ENCODE results near the gene NPL.

Gene NPL

GRCh38 chr1:182823220-182823619 is 33.6 kb downstream of the NPL start:
- peak in 1 of 3 donors; percentile 12 for DNase-seq

- DNase-seq = no peak
These were observed 37.3 kb downstream of the NPL start for GRCh38 chr1:182826892-182827291.

- no peak for DNase-seq
These were observed 39.8 kb downstream of the NPL start for GRCh38 chr1:182829285-182829932.

- DNase-seq = no peak
These were observed 43.7 kb downstream of the NPL start for GRCh38 chr1:182833271-182833670.

GRCh38 chr1:182834326-182834725 is 44.8 kb downstream of the NPL start:
- no peak for DNase-seq

GRCh38 chr1:182835806-182836205 is 46.2 kb downstream of the NPL start:
- no peak for DNase-seq

- peak; percentile 91 to 96 (median 96) for DNase-seq
These were observed 49.9 kb downstream of the NPL start, which contains the start of gene DHX9 for GRCh38 chr1:182839209-182840066. Gene DHX9, plus strand, starts transcription at chr1:182839347. Its CDS starts 3,220 bp downstream, at chr1:182842567.

GRCh38 chr1:182841368-182841988 is 51.9 kb downstream of the NPL start:
- peak; percentile 7 to 52 (median 37) for DNase-seq

GRCh38 chr1:182842265-182842664 is 52.7 kb downstream of the NPL start:
- no peak for DNase-seq

- DNase-seq = no peak
These were observed 55.8 kb downstream of the NPL start for GRCh38 chr1:182845379-182845778.

GRCh38 chr1:182845894-182846293 is 56.3 kb downstream of the NPL start:
- DNase-seq = no peak

- DNase-seq = no peak
These were observed 57.5 kb downstream of the NPL start for GRCh38 chr1:182847105-182847504.

- DNase-seq = no peak
These were observed 59.2 kb downstream of the NPL start for GRCh38 chr1:182848736-182849135.

GRCh38 chr1:182850319-182850718 is 60.7 kb downstream of the NPL start:
- DNase-seq = no peak

GRCh38 chr1:182851825-182852224 is 62.3 kb downstream of the NPL start:
- DNase-seq = no peak

GRCh38 chr1:182855911-182856310 is 66.3 kb downstream of the NPL start:
- no peak for DNase-seq

- no peak for DNase-seq
These were observed 67.6 kb downstream of the NPL start for GRCh38 chr1:182857212-182857611.

GRCh38 chr1:182860658-182861057 is 71.1 kb downstream of the NPL start:
- no peak for DNase-seq

- DNase-seq = no peak
These were observed 72.4 kb downstream of the NPL start for GRCh38 chr1:182861994-182862393.

- DNase-seq = no peak
These were observed 73.3 kb downstream of the NPL start for GRCh38 chr1:182862827-182863226.

- DNase-seq = no peak
These were observed 74.4 kb downstream of the NPL start for GRCh38 chr1:182863940-182864339.

- no peak for DNase-seq
These were observed 78.3 kb downstream of the NPL start for GRCh38 chr1:182867861-182868260.

GRCh38 chr1:182869241-182869666 is 79.7 kb downstream of the NPL start:
- DNase-seq = no peak

GRCh38 chr1:182872881-182873280 is 83.3 kb downstream of the NPL start:
- no peak for DNase-seq

All from suppressor macrophage treated with lipopolysaccharide for 1 hour (primary cell).